Dermis microvascular lymphatic vessel endothelial cell (primary cell): ENCODE data around the gene FAM227B. TPM values are rescaled to one million over a fixed set of nuclear protein-coding genes. Genes with fewer than 3 reads are reported as not detected.
"Not testable (repeated sequence)": the region's sequence is repeated elsewhere in the genome, so short reads cannot be mapped to it uniquely, and the experiment has no call there.

ENCODE experiments used
- DNase-seq, 2 donors: peaks; one replicate each; pipeline versions ENCODE4 v3.0.0 to v3.0.0-alpha.2; 2010; ENCODE audit warnings: low read depth in 2 of 2
- total RNA-seq: library from RNA; depleted of rRNA; stranded (reverse); fragments of >200 nt; gene quantifications from 2 replicates; pipeline ENCODE4 v1.2.1, GENCODE V29; 2014

Gene FAM227B
- total RNA-seq, 1 donor from 2014 or later: 3.1 TPM

- DNase-seq: no peak
Observed at GRCh38 chr15:49439678-49440395, 180.8 kb downstream of the FAM227B start.

- DNase-seq: no peak
Observed at GRCh38 chr15:49438962-49439631, 181.5 kb downstream of the FAM227B start.

GRCh38 chr15:49436751-49437150, 183.9 kb downstream of the FAM227B start:
- DNase-seq: no peak

- no peak for DNase-seq
Observed at GRCh38 chr15:49435174-49435573, 185.4 kb downstream of the FAM227B start.

- DNase-seq: no peak
Observed at GRCh38 chr15:49430046-49430445, 190.6 kb downstream of the FAM227B start.

- no peak for DNase-seq
Observed at GRCh38 chr15:49428409-49429095, 192.1 kb downstream of the FAM227B start.

- DNase-seq: no peak
Observed at GRCh38 chr15:49427372-49427771, 193.2 kb downstream of the FAM227B start.

GRCh38 chr15:49424954-49425353, 195.7 kb downstream of the FAM227B start:
- no peak for DNase-seq

GRCh38 chr15:49423901-49424550, 196.6 kb downstream of the FAM227B start:
- no peak for DNase-seq

- no peak for DNase-seq
Observed at GRCh38 chr15:49423021-49423420, 197.6 kb downstream of the FAM227B start, which contains the start of gene FGF7. TSS of gene FGF7 (plus strand) at chr15:49423242. CDS start at chr15:49424298, 1,056 bp downstream.

- DNase-seq: peak; percentile 63 to 66
Observed at GRCh38 chr15:49421991-49422390, 198.6 kb downstream of the FAM227B start.

- DNase-seq: no peak
Observed at GRCh38 chr15:49418811-49419210, 201.8 kb downstream of the FAM227B start.

- peak in 1 of 2 donors; percentile 9 for DNase-seq
Observed at GRCh38 chr15:49415638-49416037, 205.0 kb downstream of the FAM227B start.

GRCh38 chr15:49415149-49415548, 205.5 kb downstream of the FAM227B start:
- DNase-seq: no peak

GRCh38 chr15:49412797-49413196, 207.8 kb downstream of the FAM227B start:
- no peak for DNase-seq

- DNase-seq: no peak
Observed at GRCh38 chr15:49410641-49411040, 210.0 kb downstream of the FAM227B start.

- DNase-seq: no peak
Observed at GRCh38 chr15:49406352-49407118, 214.1 kb downstream of the FAM227B start.

GRCh38 chr15:49402515-49403296, 217.9 kb downstream of the FAM227B start:
- not testable (repeated sequence) for DNase-seq

GRCh38 chr15:49387471-49387870, 233.1 kb downstream of the FAM227B start:
- DNase-seq: no peak

- DNase-seq: peak in 1 of 2 donors; percentile 6
Observed at GRCh38 chr15:49383266-49383665, 237.4 kb downstream of the FAM227B start.
